Dedifferentiated amniotic fluid mesenchymal stem cell (primary cell): ENCODE results near the gene NOS3.

Experiments used
- DNase-seq: peaks from one replicate; pipeline ENCODE4 v3.0.0-alpha.2; 2016; ENCODE audit errors: extremely low spot score

The NOS3 gene

GRCh38 chr7:150964593-150965111, 26.2 kb upstream of the NOS3 start:
- no peak for DNase-seq

GRCh38 chr7:150965273-150965830, 25.5 kb upstream of the NOS3 start:
- no peak for DNase-seq

- DNase-seq = no peak
Measured at GRCh38 chr7:150966002-150966401, 24.8 kb upstream of the NOS3 start.

GRCh38 chr7:150967349-150967748, 23.5 kb upstream of the NOS3 start:
- DNase-seq = no peak

- DNase-seq = no peak
Measured at GRCh38 chr7:150968056-150968733, 22.6 kb upstream of the NOS3 start.

GRCh38 chr7:150968734-150969372, 22.0 kb upstream of the NOS3 start:
- DNase-seq = no peak

- DNase-seq = no peak
Measured at GRCh38 chr7:150969475-150969874, 21.3 kb upstream of the NOS3 start.

GRCh38 chr7:150970424-150970823, 20.4 kb upstream of the NOS3 start:
- no peak for DNase-seq

GRCh38 chr7:150971242-150972022, 19.4 kb upstream of the NOS3 start:
- no peak for DNase-seq

- no peak for DNase-seq
Measured at GRCh38 chr7:150972023-150972468, 18.8 kb upstream of the NOS3 start.

- no peak for DNase-seq
Measured at GRCh38 chr7:150972741-150973140, 18.1 kb upstream of the NOS3 start.

- no peak for DNase-seq
Measured at GRCh38 chr7:150973571-150974451, 17.0 kb upstream of the NOS3 start.

GRCh38 chr7:150974468-150975391, 16.1 kb upstream of the NOS3 start:
- no peak for DNase-seq

GRCh38 chr7:150975536-150976319, 15.1 kb upstream of the NOS3 start:
- no peak for DNase-seq

GRCh38 chr7:150976529-150977381, 14.1 kb upstream of the NOS3 start:
- DNase-seq = no peak

GRCh38 chr7:150977382-150978125, 13.3 kb upstream of the NOS3 start:
- no peak for DNase-seq

GRCh38 chr7:150978126-150978789, 12.6 kb upstream of the NOS3 start, which contains the start of gene KCNH2:
Gene KCNH2 (minus strand): TSS chr7:150978321. CDS start chr7:150977913, 408 bp downstream.
- no peak for DNase-seq
